Measurements from ENCODE around the gene ACSS2.

ACSS2 gene

DNA sequence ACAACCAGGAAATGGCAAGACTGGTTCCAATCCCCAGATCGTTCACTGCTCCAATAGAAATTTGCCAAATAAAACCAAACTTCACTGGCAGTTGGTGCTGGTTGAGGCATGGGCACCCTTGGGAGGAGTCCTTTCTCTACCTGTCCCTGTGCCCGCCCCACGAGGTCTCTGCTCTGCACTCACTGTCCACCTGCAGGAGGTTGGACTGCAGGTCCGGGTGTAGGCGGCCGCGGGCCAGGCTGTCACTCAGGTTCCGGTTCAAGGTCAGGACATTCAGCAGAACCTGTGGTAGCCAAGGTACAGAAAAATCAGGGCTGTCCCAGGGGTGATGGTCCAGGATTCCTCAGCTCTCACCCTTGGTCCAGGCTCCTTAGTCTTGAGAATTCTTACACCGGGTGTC is 26.6 kb upstream of the ACSS2 start:
- ATAC-seq (ENCODE audit: insufficient read depth, low read depth) (no peak), DNase-seq (no peak)
- no peaks in the 10 kb centered on the region for H4K20me1 ChIP-seq (ENCODE audit: insufficient read depth, low read length)
- H3K27me3 ChIP-seq (ENCODE audit: insufficient read depth, low read length, poor library complexity): no peaks in the 10 kb centered on the region
- no peak overlapping the region for H3K4me2 ChIP-seq (ENCODE audit: insufficient read depth, low read length)
- H3K9ac ChIP-seq (ENCODE audit: low read depth, low read length): no peak overlapping the region
- H2AFZ ChIP-seq (ENCODE audit: low read depth, low read length): no peak overlapping the region
- no peaks in the 10 kb centered on the region for H3K4me1 ChIP-seq (ENCODE audit: insufficient read depth, low read length)
- no peak for TF ChIP-seq EZH2 (IDR thresholded peaks at IDR 0.05; ENCODE audit: borderline replicate concordance, low read depth, low read length, severe bottlenecking)
- TF ChIP-seq, protein P1, sequence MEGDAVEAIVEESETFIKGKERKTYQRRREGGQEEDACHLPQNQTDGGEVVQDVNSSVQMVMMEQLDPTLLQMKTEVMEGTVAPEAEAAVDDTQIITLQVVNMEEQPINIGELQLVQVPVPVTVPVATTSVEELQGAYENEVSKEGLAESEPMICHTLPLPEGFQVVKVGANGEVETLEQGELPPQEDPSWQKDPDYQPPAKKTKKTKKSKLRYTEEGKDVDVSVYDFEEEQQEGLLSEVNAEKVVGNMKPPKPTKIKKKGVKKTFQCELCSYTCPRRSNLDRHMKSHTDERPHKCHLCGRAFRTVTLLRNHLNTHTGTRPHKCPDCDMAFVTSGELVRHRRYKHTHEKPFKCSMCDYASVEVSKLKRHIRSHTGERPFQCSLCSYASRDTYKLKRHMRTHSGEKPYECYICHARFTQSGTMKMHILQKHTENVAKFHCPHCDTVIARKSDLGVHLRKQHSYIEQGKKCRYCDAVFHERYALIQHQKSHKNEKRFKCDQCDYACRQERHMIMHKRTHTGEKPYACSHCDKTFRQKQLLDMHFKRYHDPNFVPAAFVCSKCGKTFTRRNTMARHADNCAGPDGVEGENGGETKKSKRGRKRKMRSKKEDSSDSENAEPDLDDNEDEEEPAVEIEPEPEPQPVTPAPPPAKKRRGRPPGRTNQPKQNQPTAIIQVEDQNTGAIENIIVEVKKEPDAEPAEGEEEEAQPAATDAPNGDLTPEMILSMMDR (IDR thresholded peaks at IDR 0.05; ENCODE audit: borderline replicate concordance, extremely low read depth, low read length, poor library complexity, severe bottlenecking): no peak
- no peak overlapping the region for H3K4me3 ChIP-seq (ENCODE audit: low read depth in 1 of 2, low read length in 2 of 2)
- no peaks in the 10 kb centered on the region for H3K9me3 ChIP-seq (ENCODE audit: insufficient read depth, low read length, severe bottlenecking)
- H3K27ac ChIP-seq (ENCODE audit: low read length): no peak overlapping the region
- no peaks in the 10 kb centered on the region for H3K79me2 ChIP-seq (ENCODE audit: insufficient read depth, low read length)
- H3K36me3 ChIP-seq (ENCODE audit: insufficient read depth, low read length): peaks cover 46% of the 10 kb centered on the region

DNA sequence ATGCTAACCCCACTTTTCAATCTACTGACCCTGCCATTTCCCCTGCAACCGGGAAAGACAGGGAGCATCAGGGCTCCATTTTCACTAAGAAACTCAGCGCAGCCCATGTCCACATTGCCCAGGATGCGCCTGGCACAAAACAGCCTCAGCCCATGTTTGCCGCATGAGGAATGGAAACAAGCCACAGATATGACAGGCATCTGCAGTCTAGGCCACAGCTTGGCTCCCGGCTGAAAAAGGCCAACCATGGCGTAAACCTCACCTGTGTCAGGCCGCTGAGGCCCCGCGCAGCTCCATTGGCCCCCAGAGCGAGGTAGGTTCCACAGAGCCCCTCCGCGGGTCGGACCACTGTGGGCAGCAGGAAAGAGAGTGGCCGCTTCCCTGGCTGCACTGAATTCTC is 25.4 kb upstream of the ACSS2 start:
- Histone ChIP-seq H3K27me3 (ENCODE audit: insufficient read depth, low read length, poor library complexity) (no peaks in the 10 kb centered on the region), H3K9me3 (ENCODE audit: insufficient read depth, low read length, severe bottlenecking) (no peaks in the 10 kb centered on the region), H3K79me2 (ENCODE audit: insufficient read depth, low read length) (no peaks in the 10 kb centered on the region), H3K27ac (ENCODE audit: low read length) (no peak overlapping the region), H4K20me1 (ENCODE audit: insufficient read depth, low read length) (no peaks in the 10 kb centered on the region), H3K36me3 (ENCODE audit: insufficient read depth, low read length) (peaks cover 46% of the 10 kb centered on the region), H2AFZ (ENCODE audit: low read depth, low read length) (no peak overlapping the region), H3K4me2 (ENCODE audit: insufficient read depth, low read length) (no peak overlapping the region), H3K9ac (ENCODE audit: low read depth, low read length) (no peak overlapping the region), H3K4me3 (ENCODE audit: low read depth in 1 of 2, low read length in 2 of 2) (no peak overlapping the region), H3K4me1 (ENCODE audit: insufficient read depth, low read length) (no peaks in the 10 kb centered on the region)
- DNase-seq: no peak
- ATAC-seq (ENCODE audit: insufficient read depth, low read depth): no peak
- no peak for TF ChIP-seq EZH2 (IDR thresholded peaks at IDR 0.05; ENCODE audit: borderline replicate concordance, low read depth, low read length, severe bottlenecking)
- TF ChIP-seq, protein P1 (IDR thresholded peaks at IDR 0.05; ENCODE audit: borderline replicate concordance, extremely low read depth, low read length, poor library complexity, severe bottlenecking): no peak

GRCh38 chr20:34852298-34852697 is 24.1 kb upstream of the ACSS2 start:
- no peaks in the 10 kb centered on the region for H3K27me3 ChIP-seq (ENCODE audit: insufficient read depth, low read length, poor library complexity)
- H3K4me3 ChIP-seq (ENCODE audit: low read depth in 1 of 2, low read length in 2 of 2): no peak overlapping the region
- no peaks in the 10 kb centered on the region for H3K79me2 ChIP-seq (ENCODE audit: insufficient read depth, low read length)
- H3K36me3 ChIP-seq (ENCODE audit: insufficient read depth, low read length): peaks cover 55% of the 10 kb centered on the region
- H4K20me1 ChIP-seq (ENCODE audit: insufficient read depth, low read length): no peaks in the 10 kb centered on the region
- TF ChIP-seq, protein P1 (IDR thresholded peaks at IDR 0.05; ENCODE audit: borderline replicate concordance, extremely low read depth, low read length, poor library complexity, severe bottlenecking): no peak
- TF ChIP-seq EZH2 (IDR thresholded peaks at IDR 0.05; ENCODE audit: borderline replicate concordance, low read depth, low read length, severe bottlenecking): no peak
- no peak overlapping the region for H2AFZ ChIP-seq (ENCODE audit: low read depth, low read length)
- H3K27ac ChIP-seq (ENCODE audit: low read length): no peak overlapping the region
- no peak overlapping the region for H3K9ac ChIP-seq (ENCODE audit: low read depth, low read length)
- no peak overlapping the region for H3K4me2 ChIP-seq (ENCODE audit: insufficient read depth, low read length)
- ATAC-seq (ENCODE audit: insufficient read depth, low read depth): no peak
- no peaks in the 10 kb centered on the region for H3K4me1 ChIP-seq (ENCODE audit: insufficient read depth, low read length)
- DNase-seq: no peak
- H3K9me3 ChIP-seq (ENCODE audit: insufficient read depth, low read length, severe bottlenecking): no peaks in the 10 kb centered on the region

GRCh38 chr20:34859367-34859766 is 17.0 kb upstream of the ACSS2 start:
- Histone ChIP-seq H3K9ac (ENCODE audit: low read depth, low read length) (no peak overlapping the region), H3K4me3 (ENCODE audit: low read depth in 1 of 2, low read length in 2 of 2) (no peak overlapping the region), H3K9me3 (ENCODE audit: insufficient read depth, low read length, severe bottlenecking) (no peaks in the 10 kb centered on the region), H3K27me3 (ENCODE audit: insufficient read depth, low read length, poor library complexity) (no peaks in the 10 kb centered on the region), H3K36me3 (ENCODE audit: insufficient read depth, low read length) (peaks cover 55% of the 10 kb centered on the region), H3K4me2 (ENCODE audit: insufficient read depth, low read length) (no peak overlapping the region), H4K20me1 (ENCODE audit: insufficient read depth, low read length) (0 out of 2 replicates have a peak, but pooled peaks cover 3% of the 10 kb centered on the region), H3K4me1 (ENCODE audit: insufficient read depth, low read length) (no peaks in the 10 kb centered on the region), H2AFZ (ENCODE audit: low read depth, low read length) (no peak overlapping the region), H3K79me2 (ENCODE audit: insufficient read depth, low read length) (no peaks in the 10 kb centered on the region), H3K27ac (ENCODE audit: low read length) (no peak overlapping the region)
- DNase-seq (no peak), ATAC-seq (ENCODE audit: insufficient read depth, low read depth) (no peak)
- TF ChIP-seq, protein P1 (IDR thresholded peaks at IDR 0.05; ENCODE audit: borderline replicate concordance, extremely low read depth, low read length, poor library complexity, severe bottlenecking): no peak
- no peak for TF ChIP-seq EZH2 (IDR thresholded peaks at IDR 0.05; ENCODE audit: borderline replicate concordance, low read depth, low read length, severe bottlenecking)

Data from DND-41 (cell line).